ENCODE results near the gene PROZ.

The PROZ gene

DNA sequence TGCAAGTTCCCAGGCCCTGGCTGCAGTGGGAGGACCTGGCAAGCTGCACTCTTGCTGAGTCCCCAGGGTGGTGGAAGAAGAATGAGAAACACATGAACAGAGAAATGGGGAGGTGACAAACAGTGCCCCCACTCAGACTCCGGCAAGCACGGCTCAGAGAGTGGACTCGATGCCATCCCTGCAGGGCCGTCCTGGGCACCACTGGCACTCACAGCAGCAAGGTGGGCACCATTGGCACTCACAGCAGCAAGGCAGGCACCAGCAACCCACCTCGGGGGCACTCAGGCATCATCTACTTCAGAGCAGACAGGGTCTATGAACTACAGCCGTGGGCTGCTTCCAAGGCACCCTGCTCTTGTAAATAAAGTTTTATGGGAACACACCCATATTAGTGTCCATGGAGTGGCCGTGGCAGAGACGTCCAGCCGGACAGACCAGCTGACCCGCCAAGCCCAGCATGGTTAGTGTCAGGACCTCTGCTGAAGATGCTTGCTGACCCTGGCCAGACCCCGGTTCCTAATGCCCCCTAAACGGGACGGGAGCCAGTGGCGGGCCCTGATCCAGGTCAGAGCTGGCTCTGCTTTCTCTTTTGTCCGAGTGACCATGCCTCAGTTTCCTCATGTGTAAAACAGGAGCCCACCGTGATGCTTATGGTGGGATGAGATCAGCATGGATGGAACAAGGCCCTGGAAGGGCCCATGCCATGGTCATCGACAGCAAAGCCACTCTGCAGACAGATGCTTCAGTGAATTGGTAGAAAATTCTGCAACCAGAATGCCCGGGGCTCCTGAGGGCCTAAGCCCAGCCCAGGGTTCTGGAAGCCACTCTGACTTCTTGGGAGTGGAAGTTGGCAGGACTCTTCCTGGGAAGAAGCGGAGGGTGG is 37.9 kb upstream of the PROZ start:
- no peak for DNase-seq

DNA sequence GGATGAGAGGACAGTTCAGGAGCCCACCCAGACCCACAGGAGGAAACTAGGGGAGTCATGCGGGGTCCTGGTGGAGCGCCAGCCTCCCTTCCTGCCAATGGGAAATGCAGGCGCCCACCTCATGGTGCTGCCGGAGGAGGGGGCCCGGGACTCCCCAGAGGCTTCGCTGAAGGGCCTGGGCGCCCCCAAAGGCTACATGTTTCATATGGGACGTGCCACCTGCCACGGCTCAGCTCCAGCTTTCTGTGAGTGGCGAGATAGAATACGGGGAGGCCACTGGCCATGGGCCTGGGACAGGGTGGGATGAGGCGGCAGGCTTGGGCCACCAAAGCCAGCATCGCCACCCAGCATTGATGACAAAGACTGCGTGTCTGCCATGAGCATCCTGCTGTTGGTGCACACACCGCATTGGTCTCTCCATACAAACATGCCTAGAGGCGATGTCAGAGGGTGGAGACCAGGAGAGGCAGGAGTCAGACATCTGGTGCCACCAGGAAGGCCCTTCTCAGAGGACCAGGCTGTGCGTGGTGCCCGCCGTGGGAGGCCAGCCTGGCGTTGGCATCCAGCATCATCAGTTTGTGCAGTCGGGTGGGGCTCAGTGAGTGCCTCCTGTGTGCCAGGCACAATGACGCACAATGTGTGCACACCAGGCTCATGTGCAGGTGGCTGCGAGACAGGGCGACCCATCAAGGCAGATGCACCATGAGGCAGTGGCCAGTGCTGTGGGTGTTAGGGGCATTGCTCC is 37.1 kb upstream of the PROZ start:
- DNase-seq, result no peak

DNA sequence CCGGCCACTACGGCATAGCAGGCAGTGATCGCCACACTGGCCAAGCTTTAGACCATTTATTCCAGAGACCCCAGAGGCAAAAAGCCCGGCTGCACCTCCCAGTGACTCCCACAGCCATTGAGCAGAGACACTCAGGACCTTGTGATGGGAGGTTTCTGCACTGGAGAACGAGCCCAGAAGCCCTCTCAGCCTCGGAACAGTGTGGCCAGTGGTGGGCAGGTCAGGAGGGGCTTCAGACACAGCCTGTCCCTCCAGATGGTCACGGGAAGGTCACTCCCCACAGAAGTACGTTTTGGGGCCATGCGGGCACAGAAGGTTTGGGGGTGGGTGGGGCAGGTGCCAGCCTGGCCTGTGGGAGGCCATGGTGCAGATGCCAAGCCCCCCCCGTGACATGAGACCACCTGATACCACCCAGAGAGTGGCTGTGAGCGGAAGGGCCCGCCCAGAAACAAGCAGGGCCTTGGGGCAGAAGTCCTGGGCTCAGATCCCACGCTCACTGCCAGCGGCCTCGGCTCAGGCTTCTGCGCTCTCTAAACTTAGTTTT is 36.4 kb upstream of the PROZ start:
- DNase-seq, result no peak

DNA sequence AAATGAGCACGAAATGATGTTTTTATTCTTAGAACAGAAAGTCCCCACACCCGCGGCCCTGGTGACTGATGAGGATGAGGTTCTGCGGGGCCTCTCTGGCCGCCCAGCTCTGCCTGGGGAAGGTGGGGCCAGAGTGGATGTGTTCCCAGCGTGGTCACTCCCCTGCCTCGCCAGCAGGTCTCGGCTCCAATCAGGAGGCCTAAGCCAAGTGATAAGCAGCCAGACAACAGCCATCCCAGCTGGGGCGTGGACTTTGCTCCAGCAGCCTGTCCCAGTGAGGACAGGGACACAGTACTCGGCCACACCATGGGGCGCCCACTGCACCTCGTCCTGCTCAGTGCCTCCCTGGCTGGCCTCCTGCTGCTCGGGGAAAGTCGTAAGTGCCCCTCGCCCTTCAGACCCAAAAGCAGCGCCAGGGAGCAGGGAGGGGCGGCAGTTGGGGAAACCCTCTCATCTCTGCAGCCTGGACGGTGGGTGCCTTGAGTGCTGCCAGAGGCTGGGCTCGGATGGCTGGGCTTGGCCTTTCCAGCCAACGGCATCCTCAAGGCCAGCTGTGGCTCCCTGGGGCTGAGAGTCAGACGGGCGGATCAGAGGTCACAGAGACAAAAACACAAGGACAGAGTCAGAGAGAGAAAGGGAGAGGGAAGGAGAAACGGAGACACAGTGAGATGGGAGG is 35.8 kb upstream of the PROZ start, which contains the start of gene F10:
Gene F10 (plus strand): TSS at position 250 of the 676 bp plus-strand sequence. CDS start 57 bp downstream, at position 307.
- no peak for DNase-seq

DNA sequence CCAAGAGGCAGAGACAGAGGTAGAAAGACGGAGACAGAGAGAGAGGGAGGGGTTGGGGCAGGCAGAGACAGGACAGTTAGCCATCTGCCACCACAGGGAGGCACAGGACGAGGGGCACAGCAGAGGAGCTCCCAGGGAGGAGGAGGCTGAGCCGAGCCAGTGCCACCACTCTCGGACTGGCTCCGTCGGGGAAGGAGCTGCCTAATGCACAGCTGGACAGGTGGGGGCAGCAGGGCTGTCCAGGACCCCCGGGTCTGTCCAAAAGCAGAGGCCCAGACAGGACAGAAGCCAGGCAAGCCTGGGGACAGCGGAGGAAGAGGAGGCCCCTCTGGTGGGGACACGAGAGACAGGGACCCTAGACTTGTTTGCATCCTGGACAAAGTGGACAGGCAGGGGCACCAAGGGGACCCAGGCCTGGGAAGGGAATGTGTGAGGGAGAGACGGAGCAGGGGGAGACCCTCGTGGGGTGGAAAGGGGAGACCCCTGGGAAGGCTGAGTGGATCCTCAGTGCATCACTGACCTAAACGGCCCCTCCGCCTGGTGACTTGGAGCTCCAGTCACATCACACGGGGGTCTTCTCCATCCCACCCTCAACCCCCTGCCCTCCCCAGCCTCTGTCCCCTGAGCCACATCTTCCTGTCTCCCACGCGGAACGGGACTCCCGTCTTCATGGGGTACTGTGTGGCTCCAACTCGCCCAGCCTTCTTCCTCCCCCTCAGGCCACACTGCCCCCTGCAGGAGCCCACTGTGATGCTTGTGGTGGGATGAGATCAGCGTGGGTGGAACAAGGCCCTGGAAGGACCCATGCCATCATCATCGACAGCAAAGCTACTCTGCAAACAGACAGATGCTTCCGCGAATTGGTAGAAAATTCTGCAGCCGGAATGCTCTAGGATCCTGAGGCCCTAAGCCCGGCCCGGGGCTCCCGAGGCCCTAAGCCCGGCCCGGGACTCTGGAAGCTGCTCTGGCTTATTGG is 34.9 kb upstream of the PROZ start:
- DNase-seq, result no peak

DNA sequence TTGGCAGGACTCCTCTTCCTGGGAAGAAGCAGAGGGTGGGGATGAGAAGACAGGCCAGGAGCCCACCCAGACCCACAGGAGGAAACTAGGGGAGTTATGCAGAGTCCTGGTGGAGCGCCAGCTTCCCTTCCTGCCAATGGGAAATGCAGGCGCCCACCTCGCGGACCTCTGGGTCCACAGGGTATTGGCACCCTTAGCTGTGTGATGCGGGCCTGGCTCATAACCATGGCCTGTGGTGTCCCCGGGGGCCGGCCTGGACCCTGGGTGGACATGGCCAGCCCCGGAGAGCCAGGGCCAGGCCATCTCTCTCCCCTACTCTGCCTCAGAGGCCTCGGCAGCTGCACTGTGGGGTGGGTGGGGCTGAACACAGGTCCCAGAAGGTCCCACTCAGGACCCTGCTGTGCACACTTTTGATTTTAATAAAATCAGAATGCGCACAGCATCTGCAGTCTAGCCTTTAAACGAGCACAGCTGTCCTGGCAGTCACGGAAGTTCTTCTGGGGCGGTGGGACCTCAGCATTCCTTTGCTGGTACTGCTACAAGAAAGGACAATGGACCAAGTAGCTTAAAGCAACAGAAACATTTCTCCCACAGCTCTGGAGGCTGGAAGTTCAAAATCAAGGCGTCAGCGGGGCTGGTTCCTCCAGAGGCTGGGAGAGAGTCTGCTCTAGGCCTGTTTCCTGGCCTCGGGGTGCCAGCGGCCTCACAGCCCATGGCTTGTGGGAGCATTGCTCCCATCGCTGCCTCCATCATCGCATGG is 34.1 kb upstream of the PROZ start:
- no peak for DNase-seq

DNA sequence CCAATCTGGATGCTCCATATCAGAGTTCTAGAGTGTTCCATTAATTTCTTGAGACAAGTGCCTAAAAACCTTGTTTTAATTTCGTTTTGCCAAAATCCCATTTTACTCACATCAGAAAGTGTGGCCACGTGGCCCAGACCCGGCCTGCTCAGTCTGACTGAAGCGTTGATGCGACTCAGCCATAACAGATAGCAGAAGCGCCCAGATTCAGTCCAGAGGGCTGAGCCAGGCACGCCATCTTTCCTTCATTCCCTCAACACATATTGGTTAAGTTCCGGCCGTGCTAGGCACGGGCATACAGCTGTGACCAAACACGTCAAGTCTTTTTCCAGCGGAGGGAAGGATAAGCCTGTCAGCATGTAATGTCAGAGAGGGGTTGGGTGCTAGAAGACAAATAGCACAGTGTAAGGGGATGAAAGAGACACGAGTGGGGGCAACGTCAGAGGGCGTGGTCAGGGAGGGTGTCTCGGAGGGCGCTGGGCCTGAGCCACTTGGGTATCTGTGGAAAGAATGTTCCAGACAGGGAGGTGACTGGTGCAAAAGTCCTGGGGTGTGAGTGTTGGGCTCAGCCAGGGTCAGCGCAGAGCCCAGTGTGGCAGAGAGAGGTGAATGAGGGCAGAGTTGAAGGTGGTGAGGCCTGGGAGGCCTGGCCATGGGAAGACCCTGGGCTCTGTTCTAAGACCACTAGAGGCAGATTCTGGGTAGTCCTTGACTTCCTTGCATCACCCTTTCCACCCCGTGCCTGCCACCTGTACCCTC is 32.8 kb upstream of the PROZ start:
- no peak for DNase-seq

DNA sequence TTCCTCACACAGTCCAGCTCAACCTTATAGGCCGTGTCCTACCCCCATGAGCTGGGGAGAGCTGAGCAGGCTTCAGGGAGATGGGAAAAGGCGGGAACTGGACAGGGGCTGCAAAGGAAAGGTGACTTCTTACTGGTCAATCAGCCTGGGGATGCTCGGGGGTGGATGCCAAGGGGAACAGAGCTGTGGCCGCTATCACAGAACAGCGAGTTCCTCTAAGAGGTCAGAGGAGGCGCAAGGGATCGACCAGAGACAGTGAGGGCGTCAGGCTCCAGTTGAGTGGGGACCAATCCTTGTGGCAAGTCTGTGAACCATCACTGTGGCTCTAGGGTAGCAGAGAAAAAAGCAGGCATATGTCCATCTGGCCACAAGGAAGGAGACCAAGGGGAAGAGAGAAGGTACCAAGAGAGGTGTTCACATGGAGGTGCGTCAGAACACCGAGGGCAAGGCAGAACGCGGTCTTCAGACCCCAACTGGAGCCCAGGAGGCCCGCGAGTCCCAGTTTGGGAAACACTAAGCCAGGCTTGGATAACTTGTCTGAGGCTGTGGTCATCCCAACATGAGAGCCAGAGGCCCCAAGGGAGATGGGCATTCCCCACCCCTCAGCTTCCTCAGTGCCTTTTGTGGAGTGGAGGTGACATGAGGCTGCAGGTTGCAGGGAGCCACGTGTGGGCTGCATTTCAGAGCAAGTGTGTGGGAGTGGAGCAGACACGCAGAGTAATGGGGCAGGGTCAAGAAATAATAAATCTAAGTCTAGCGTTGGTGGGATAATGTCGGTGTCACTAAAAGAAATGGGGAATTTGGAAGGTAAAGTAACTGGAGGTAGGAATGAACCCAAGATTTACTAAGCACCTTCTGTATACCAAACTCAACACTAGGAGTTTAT is 31.9 kb upstream of the PROZ start:
- DNase-seq, result no peak

DNA sequence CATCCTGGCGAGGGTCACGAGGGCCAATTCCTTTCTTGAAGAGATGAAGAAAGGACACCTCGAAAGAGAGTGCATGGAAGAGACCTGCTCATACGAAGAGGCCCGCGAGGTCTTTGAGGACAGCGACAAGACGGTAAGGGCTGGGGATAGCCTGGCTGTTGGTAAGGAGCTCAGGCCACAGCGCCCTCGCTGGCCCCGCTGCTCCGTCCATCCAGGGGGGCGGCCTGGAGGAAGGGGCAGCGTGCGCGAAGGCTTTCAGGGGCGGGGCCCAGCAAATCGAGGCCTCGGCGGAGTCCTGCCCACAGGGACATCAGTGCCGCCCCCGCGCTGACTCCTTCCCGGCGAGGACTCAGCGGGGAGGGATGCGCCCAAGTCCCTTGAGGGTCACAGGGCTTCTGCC is 29.0 kb upstream of the PROZ start:
- DNase-seq, result no peak

DNA sequence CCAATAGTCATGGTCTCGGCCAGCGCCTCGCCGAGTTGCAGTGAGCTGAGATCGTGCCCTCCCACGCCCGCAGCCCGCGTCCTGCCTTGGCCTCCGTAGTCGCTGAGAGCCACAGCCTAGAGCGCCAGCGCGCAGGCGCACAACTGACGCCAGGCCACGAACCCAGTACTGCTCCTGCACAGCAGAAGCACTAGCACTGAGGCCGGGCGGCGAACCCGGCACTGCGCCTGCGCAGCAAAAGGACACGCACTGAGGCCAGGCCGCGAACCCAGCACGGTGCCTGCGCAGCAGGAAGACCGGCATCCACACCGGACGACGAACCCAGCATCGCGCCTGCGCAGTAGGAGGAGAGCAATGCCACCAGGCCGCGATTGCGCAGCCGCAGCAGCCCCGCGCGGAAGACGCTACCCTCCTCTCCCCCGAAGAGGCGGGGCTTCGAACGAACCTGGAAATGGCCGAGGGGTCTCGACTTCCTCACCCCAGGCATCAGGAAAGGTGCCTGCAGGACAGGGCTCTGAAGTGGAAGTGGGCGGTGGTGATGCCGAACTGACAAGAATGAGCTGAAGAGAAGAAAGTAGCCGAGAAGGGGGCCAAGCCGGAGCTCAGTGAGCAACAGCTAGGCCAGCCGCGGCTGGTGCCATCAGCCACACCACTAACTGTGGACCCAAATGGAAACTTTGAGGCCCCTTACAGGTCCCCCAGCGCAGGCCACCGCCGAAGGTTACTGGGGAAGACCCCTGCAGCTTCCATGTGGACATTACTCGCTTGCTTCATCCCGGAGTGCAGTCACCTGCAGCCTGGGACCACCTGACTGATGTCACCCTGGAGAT is 28.3 kb upstream of the PROZ start:
- no peak for DNase-seq

DNA sequence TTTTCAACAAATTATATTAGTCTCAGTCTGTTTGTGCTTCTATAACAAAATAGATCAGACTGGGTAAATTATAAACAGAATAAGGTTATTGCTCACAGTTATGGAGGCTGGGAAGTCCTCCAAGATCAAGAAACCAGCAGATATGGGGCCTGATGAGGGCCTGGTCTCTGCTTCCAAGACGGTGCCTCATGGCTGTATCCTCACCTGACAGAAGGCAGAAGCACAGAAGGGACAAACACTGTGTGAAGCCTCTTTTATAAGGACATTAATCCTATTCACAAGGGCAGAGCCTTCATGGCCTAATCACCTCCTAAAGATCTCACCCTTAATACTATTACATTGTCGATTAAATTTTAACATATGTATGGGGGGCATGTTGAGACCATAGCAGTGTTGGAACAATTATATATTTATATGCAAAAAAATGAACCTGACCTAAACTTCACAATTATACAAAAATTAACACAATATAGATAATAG is 23.1 kb upstream of the PROZ start:
- DNase-seq, result no peak

DNA sequence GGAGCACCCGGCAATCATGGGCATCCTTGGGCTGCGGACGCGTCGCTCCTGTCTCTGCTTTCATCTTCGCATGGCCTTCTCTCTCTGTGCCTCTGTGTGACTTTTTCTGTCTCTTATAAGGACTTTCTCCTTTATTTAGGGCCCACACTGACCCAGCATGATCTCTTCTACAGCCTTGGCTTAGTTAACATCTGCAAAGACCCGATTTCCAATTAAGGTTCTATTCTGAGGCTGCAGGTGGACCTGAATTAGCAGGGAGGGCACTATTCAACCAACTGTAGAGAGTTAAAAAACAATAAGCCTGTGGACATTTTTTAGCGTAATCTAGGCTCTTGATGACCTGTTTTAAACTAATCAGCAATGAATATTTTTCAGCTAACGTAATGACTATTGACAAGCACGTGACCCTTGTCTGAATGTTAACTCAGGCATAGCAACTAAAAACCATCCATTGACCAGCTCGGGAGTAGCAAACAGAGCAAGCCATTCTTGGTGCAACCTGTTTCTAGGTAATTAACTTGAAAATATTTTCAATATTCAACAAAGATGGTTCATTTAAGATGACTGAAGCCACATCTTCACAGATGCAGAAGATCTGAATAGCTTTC is 20.7 kb upstream of the PROZ start:
- no peak for DNase-seq

DNA sequence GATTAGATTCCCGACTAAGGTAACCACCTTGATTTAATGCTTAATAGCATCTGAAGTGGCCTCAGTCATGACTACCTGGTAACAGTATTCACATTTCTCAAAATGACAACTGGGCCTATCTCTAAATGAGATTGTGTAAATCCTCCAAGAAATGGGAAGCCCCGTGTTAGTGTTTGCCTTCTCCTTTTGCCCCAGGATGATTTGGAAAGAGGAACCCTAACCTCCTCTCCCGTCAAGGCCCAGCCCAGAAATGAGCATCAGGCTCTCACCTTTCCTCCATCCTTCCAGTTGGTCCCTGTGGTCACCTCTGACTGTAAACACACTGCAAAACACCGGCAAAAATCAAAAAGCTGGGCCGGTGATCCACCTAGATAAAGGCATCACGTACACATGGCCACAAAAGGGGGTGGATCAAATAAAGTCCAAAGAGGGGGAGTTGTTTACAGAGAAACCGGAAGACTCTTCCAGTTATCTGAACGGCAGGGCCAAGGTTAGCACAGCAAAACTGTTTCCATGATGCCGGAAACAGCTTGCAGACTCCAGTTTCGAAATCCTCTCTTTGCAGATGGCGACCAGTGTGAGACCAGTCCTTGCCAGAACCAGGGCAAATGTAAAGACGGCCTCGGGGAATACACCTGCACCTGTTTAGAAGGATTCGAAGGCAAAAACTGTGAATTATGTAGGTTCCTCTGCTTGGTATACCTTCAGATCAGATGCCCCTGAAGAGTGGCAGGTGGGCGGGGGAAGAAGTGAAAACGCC is 19.5 kb upstream of the PROZ start:
- DNase-seq, result peak; percentile 17

DNA sequence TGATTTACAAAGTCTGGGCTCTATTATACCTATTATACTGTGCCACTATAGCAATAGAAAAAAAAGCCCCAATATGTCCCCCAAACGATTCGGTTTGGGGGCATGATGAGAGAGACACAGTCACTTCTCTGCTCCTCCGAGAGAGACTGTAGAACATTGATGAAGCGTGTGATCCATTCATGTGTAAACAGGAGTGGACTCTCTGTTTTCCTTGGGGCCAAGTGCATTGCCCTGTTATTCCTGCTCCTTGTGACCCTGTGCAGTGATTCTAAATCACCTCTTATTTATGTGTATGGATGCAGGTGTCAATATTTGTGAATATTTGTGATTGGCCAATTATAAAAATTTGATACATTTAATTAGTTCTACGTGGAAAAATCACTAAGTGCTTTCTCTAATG is 18.9 kb upstream of the PROZ start:
- DNase-seq, result no peak

DNA sequence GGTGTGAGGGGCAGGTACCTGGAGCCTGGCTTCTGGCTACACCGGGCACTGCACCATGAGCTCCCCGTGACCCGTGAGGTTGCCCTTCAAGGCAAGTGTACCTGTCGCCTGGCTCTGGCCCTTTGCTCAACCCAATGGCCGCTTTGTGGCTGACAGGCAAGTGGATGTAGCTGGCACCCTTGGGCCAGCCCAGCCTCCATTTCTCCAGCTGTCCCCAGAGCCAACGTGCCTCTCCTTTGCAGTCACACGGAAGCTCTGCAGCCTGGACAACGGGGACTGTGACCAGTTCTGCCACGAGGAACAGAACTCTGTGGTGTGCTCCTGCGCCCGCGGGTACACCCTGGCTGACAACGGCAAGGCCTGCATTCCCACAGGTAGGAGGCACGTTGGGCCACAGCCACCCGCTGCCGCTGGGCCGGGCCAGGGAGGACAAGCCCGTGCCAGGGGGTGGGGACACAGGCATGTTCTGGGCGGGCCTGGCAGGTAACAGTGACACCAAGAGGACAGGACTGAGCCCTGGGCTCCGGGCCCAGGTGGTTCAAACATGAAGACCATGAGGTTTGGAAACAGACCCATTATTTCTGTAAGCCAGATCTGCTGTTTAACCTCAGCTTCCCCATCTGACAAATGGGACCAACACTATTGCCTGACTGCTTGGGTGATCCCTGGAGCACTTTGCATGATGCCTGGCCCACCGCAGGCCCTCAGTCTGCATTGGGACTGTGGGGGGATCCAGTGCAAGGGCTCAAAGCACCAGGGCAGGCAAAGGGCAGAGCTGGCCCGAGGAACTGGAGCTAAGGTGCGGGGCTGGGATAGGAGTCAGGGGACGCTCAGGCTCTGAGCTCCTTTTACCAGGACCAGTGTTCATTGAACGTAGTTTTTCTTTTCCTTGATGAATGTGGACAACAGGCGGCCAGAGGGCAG is 17.5 kb upstream of the PROZ start:
- DNase-seq, result no peak

DNA sequence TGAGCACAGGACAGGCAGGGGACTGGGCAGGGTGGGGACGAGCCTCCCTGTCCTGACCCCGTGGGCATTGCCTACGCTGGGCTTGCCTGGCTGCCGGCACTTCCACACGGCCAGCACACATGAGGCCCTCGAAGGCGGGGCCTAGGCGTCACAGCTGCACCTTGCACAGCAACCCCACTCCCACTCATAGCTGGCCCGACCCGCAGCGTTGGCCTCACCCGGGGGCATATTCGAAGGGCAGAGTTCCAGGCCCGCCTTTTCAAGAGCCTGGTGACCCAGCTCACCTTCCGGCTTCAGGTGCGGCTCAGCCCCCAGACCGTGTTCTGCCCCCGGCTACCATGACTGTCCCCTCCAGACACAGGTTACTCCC is 16.9 kb upstream of the PROZ start:
- DNase-seq, result no peak

Measured in inflammatory macrophage treated with lipopolysaccharide for 4 hours (primary cell).